BJ (cell line): Measurements from ENCODE around the gene NCR3LG1. TPM values are rescaled to one million over a fixed set of nuclear protein-coding genes. Genes with fewer than 3 reads are reported as not detected.

ENCODE experiments used
- CTCF ChIA-PET: fragments of 350-600 bp; formaldehyde crosslinking; extraction: SDS; loops from one replicate; lab custom pipeline; 2021; ENCODE audit warnings: antibody characterized with exemption, inconsistent platforms; lab: Yijun Ruan, JAX
- POLR2A ChIA-PET: fragments of 300-600 bp; sonication (Branson Sonifier 250); formaldehyde crosslinking; extraction: SDS; loops from one replicate; lab custom pipeline; 2021; ENCODE audit warnings: antibody characterized with exemption; lab: Charles Lee
- DNase-seq: peaks from one replicate; pipeline ENCODE4 v3.0.0-alpha.2; 2011; ENCODE audit warnings: low read depth
- H3K27me3 ChIP-seq: 2 replicates; pipeline ENCODE4 v1.6.0; 2011; ENCODE audit warnings: low read length; ENCODE audit not compliant: control insufficient read depth, insufficient read depth
- H3K36me3 ChIP-seq: 2 replicates; pipeline ENCODE4 v1.5.1; 2011; ENCODE audit warnings: low read length; ENCODE audit not compliant: control insufficient read depth, insufficient read depth
- H3K4me3 ChIP-seq: 2 replicates; pipeline ENCODE4 v1.5.1; 2011; ENCODE audit warnings: low read depth, mild to moderate bottlenecking, control low read depth, low read length
- polyA plus RNA-seq: library from polyadenylated mRNA; depleted of rRNA; stranded (reverse); fragments of >200 nt; gene quantifications from 2 replicates; pipeline ENCODE4 v1.2.3, GENCODE V29; 2011
- TF ChIP-seq, protein P1 (sequence below): IDR thresholded peaks from 2 replicates; pipeline ENCODE4 v1.5.1; 2011; ENCODE audit warnings: low read depth, mild to moderate bottlenecking, control low read depth, inconsistent platforms, low read length, moderate library complexity; ENCODE audit not compliant: insufficient read depth

The NCR3LG1 gene
- polyA plus RNA-seq, 1 experiment: 1.5 TPM

DNA sequence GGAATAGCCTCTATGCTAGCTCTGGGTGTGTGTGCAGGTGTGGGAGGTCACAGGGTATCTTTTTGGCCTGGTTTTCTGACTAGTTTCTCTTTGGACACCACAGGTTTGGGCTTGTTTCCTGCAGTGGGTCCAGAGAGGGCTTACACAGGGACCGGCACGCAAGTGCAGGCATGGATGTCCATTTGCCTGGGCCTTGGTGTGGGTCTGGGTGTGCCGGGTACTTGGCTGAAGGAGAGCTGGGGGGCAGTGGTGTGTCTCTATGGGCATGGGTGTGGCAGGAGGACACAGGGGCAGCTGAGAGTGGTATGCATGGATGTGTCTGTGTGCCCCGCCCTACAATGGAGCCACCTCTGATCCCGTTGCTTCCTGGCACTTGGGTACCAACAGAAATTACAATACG is 44.4 kb downstream of the NCR3LG1 start:
- Histone ChIP-seq H3K4me3 (no peak overlapping the region), H3K36me3 (no peaks in the 10 kb centered on the region), H3K27me3 (peaks cover 8% of the 10 kb centered on the region)
- TF ChIP-seq, protein P1, sequence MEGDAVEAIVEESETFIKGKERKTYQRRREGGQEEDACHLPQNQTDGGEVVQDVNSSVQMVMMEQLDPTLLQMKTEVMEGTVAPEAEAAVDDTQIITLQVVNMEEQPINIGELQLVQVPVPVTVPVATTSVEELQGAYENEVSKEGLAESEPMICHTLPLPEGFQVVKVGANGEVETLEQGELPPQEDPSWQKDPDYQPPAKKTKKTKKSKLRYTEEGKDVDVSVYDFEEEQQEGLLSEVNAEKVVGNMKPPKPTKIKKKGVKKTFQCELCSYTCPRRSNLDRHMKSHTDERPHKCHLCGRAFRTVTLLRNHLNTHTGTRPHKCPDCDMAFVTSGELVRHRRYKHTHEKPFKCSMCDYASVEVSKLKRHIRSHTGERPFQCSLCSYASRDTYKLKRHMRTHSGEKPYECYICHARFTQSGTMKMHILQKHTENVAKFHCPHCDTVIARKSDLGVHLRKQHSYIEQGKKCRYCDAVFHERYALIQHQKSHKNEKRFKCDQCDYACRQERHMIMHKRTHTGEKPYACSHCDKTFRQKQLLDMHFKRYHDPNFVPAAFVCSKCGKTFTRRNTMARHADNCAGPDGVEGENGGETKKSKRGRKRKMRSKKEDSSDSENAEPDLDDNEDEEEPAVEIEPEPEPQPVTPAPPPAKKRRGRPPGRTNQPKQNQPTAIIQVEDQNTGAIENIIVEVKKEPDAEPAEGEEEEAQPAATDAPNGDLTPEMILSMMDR: no peak
- POLR2A ChIA-PET: no interaction called here
- no peak for DNase-seq
- CTCF ChIA-PET: interaction anchor here (11.3 kb wide), 1 partner anchor 14 kb away, joined by 66 read pairs; no protein-coding TSS in a partner anchor

DNA sequence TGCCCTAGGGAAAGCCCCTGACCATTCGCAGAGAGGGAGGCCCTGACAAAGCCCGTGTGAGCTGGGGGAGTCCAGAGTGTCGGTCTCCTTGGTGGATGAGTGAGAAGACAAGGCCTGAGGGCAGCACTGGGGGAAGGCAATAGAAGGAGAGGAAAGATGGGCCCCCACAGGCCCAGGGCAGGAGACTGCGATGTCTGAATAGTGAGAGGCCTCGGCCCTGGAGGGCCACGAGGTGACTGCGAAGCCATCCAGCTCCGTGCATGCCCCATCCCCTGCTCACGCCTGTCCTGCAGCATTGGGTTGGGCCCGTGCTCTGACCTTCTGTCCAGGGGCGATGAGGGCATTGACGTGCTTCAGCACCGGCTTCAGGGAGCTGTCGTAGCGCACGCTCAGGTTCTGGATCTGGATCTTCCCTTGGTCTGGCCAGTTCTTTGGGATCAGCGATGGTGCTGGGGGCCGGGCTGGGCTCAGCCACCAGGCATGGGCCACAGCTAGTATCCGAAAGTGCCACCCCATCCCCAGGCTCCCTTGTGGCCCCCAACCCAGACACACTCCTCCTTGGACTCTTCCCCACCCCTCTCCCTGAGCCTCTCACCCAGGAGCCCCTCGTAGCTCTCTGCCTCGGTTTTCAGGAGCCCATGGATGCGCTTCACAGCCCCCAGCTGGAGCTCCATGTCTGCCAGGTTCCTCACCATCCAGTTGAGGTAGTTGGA is 45.2 kb downstream of the NCR3LG1 start:
- Histone ChIP-seq H3K36me3 (no peaks in the 10 kb centered on the region), H3K4me3 (no peak overlapping the region), H3K27me3 (peaks cover 8% of the 10 kb centered on the region)
- no peak for DNase-seq
- TF ChIP-seq, protein P1: no peak
- ChIA-PET POLR2A (no interaction called here), CTCF (interaction anchor here (1.3 to 11.3 kb wide), 3 partner anchors 11 to 43 kb away, joined by 4 to 66 read pairs (median 4); no protein-coding TSS in a partner anchor)

DNA sequence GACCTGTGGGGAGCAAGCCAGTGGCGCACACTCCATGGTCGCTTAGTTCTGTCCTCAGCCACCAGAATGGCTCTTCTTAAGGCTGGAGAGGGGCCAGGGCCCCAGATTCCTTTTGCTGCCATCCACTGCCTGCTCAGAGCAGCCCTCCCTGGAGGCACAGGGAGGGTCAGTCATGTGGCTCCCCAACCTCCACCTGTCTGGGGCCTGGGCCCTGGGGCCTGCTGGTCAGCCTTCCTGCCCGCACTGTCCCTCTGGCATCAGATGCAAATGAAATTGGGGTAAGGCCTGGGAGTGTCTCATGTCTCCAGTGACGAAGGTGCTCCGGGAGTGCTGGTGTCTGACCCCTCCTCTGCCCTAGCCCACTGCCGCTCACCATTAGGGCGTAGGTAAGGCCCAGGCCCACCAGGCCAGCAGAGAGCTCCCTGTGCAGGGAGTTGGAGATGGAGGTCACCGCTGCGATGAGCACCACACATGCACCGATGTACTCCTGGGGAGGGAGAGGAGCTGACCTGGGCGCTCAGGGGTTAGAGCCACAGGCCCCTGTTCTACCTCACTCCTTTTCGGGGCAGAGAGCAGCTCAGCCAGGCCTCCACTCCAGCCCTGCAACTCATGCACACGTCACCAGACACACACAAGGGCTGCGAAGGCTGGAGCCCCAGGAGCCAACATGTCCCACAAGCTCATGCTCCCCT is 45.9 kb downstream of the NCR3LG1 start:
- H3K36me3 ChIP-seq: no peaks in the 10 kb centered on the region
- DNase-seq: no peak
- ChIA-PET CTCF (interaction anchor here (0.9 to 11.3 kb wide), 7 partner anchors 8 to 44 kb away, joined by 3 to 66 read pairs (median 4); partner anchors contain the start of gene KCNJ11), POLR2A (no interaction called here)
- TF ChIP-seq, protein P1: no peak
- peaks cover 8% of the 10 kb centered on the region for H3K27me3 ChIP-seq
- no peak overlapping the region for H3K4me3 ChIP-seq

DNA sequence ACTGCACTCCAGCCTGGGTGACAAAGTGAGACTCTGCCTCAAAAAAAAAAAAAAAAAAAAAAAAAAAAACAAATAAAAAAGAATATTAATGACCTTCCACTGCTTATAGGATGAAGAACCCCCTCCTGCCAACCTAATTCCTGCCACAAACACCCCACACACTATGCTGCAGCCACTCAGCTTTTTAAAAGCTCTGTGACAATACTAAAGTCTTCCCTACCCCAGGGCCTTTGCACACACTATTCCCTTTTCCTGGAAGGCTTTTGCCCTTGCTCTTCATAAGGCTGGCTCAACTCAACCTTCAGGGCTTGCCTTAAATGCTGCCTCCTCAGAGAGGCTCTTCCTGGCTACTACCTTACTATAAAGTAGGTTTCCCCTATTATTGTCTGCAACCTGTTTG is 47.6 kb downstream of the NCR3LG1 start:
- TF ChIP-seq, protein P1: no peak

DNA sequence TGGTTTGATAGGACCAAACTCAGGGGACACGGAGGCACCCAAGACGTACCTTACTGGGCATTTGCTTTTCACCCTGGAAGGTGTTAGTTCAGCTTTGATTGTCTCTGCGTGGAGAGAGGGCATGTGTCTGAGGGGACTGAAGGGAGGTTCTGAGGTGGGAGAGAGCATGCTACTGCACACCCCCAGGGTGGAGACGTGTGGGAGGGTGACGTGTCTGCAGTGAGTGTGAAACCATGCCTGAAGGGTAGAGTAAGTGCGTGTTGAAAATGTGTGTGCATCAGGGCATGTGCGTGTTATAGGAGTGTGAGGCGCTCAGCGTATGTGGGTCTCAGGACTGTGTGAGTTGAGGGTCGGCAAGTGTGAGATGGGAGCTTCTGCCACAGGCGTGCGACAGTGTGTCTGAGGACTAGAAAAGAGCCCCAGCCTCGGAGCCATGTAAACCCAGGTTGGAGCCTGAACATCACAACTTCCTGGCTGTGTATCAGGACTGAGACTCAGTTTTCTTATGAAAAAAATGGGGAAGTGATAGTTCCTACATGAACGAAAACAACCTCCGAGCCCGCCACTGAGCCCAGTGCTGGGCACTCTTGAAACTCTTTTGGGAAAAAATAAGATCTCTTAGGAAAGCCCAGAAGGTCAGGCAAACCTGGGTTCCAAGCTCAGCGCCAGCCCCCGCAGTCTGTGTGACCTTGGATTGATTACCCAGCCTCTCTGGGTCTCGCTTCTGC is 48.6 kb downstream of the NCR3LG1 start:
- TF ChIP-seq, protein P1: no peak
- ChIA-PET POLR2A (no interaction called here), CTCF (interaction anchor here (5.0 to 11.3 kb wide), 2 partner anchors 11 to 18 kb away, joined by 20 to 66 read pairs; partner anchors contain the start of gene KCNJ11)

More for the DNA sequence above, 47.6 kb downstream of the NCR3LG1 start:
- DNase-seq: no peak
- H3K27me3 ChIP-seq: peaks cover 8% of the 10 kb centered on the region
- H3K36me3 ChIP-seq: no peaks in the 10 kb centered on the region
- POLR2A ChIA-PET: no interaction called here
- CTCF ChIA-PET: interaction anchor here (5.0 to 11.3 kb wide), 2 partner anchors 10 to 17 kb away, joined by 20 to 66 read pairs; partner anchors contain the start of gene KCNJ11
- H3K4me3 ChIP-seq: no peak overlapping the region

More for the DNA sequence above, 48.6 kb downstream of the NCR3LG1 start:
- no peak for DNase-seq
- Histone ChIP-seq H3K4me3 (no peak overlapping the region), H3K27me3 (peaks cover 8% of the 10 kb centered on the region), H3K36me3 (no peaks in the 10 kb centered on the region)
